ENCODE data around the gene INPPL1.

INPPL1 gene

GRCh38 chr11:72220696-72221363 lies 3.7 kb upstream of the INPPL1 start:
- DNase-seq, result no peak

GRCh38 chr11:72221386-72222075 lies 3.0 kb upstream of the INPPL1 start:
- DNase-seq, result no peak

GRCh38 chr11:72222106-72222891 lies 2.3 kb upstream of the INPPL1 start:
- DNase-seq, result no peak

- DNase-seq, result peak; percentile 77 to 88
These were observed 1.5 kb upstream of the INPPL1 start for GRCh38 chr11:72222907-72223614.

DNA sequence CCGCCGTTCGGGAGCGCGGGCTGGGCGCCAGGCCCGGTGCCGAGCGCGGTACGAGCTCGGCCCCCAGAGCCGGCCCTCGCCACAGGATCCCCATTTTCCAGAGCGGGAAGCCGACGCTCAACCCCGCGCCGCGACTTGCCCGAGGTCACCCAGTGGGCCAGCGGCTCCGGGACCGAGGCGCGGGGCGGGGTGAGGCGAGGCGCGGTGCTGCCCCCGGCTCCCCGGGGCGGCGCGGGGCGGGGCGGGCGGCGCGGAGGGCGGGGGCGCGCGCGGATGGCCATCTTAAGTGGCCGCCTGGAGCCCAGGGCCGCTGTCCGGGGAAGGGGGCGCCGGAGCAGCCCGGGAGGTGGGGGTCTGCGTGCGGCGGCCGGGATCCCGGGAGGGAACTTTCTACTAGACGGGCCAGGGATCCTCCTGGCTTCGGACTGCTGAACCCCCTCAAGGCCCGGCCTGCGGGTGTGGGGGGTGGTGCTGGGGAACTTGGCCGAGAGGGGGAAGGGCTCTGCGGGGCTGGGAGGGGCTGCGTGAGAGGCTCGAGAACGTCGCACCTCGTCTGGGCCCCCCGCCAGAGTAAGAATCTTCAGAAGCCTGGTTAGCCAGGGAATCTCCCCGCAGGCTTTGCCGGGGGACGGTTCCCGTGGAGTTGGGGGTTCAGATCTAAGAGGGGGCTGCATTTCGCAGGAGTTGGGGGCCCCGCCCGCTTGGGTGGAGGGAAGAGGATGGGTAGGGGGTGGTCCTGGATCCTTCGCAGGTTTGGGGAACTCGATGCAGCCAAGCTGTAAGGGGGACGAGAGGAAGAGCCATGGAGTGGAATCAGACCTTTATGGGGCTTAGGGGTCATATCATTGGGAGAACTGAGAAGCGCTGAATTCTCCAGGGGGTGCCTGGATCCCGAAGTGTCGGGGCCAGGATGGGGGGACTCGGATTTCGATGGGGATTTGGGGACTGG lies 678 bp upstream of the INPPL1 start:
- DNase-seq, result peak in 1 of 2 experiments; percentile 31

DNA sequence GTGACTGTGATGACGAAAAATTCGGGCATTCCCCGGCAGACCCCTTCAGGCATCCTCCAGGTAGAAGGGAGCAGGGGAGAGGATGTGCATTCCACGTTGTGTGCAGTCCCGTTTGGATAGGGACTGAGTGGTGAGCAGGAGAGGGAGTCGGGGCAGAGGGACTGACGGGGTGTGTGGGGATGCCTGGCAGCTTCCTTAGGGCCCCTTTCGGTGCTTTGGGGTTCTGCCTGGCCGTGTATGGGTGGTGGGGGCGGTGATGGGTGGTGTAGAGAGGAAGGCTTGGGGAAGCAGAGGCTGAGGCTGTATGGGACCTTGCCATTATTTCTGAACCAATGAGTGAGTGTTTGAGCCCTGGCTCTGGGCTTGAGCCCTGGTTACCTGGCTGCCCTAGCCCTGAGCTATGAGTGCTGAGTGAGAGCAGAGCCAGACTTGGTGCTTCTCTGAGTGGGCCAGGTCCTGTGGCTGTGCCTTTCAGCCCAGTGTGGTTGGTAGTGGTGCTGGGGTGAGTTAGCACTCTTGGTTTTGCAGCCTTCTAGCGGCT lies 914 bp downstream of the INPPL1 start:
- no peak for DNase-seq

DNA sequence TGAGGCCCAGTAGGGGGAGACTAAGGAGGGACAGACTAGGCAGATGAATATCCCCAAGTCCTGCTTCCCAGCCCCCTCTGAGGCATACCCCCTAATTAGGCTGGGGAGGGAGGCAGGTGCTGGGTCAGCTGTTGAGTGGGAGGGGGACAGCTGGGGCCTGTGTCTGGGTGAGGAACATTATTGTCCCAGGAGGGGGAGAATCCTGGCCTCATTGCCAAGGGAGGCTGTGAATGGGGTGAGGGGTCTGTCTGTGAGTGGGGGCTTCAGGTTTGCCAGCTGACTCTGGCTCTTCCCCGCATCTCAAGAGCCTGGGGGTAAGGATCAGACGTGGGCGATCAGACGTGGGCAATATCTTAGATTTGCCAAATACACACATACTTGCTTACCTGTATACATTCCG lies 2.1 kb downstream of the INPPL1 start:
- no peak for DNase-seq

- DNase-seq, result no peak
These were observed 3.0 kb downstream of the INPPL1 start for GRCh38 chr11:72227316-72228228.

DNA sequence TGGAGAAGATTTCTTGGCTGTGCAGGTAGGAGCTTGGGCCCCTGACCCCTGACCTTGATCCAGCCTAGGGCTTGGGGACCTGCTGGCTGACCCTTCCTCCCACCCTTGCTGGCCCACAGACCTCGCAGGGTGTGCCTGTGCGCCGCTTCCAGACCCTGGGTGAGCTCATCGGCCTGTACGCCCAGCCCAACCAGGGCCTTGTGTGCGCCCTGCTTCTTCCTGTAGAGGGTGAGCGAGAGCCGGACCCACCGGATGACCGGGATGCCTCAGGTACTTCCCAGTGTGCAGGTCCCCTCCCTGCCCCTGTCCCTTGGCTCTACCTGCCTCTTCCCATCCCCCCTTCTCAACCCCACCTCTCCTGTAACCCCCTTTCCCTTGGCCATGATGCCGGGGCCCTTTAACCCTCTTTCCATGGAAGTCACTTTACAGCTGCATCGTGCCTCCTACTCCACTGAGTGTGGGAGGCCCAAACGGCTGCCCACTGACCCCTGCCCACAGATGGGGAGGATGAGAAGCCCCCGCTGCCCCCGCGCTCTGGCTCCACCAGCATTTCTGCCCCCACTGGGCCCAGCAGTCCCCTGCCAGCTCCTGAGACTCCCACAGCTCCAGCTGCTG lies 3.8 kb downstream of the INPPL1 start:
- no peak for DNase-seq

- DNase-seq, result no peak
These were observed 4.3 kb downstream of the INPPL1 start for GRCh38 chr11:72228844-72229231.

GRCh38 chr11:72229336-72229924 lies 4.9 kb downstream of the INPPL1 start:
- DNase-seq, result no peak

GRCh38 chr11:72229925-72230763 lies 5.6 kb downstream of the INPPL1 start:
- no peak for DNase-seq

DNA sequence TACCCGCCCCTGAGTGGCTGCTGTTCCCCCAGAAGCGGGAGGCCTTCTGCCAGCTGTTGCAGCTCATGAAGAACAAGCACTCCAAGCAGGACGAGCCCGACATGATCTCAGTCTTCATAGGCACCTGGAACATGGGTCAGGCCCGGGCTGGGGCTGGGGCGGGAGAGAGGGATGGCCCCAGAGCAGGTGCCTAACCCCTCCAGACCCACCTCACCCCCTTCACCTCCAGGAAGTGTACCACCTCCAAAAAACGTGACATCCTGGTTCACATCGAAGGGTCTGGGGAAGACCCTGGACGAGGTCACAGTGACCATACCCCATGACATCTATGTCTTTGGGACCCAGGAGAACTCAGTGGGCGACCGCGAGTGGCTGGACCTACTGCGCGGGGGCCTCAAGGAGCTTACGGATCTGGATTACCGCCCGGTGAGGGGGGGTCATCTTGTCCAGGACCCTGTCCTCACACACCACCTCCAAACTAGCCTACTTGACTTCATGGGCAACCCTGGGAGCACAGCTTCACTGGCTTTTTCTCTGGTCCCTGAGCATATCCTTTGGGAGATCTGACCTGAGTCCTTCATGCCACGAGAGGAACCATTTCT lies 6.3 kb downstream of the INPPL1 start:
- DNase-seq, result no peak

DNA sequence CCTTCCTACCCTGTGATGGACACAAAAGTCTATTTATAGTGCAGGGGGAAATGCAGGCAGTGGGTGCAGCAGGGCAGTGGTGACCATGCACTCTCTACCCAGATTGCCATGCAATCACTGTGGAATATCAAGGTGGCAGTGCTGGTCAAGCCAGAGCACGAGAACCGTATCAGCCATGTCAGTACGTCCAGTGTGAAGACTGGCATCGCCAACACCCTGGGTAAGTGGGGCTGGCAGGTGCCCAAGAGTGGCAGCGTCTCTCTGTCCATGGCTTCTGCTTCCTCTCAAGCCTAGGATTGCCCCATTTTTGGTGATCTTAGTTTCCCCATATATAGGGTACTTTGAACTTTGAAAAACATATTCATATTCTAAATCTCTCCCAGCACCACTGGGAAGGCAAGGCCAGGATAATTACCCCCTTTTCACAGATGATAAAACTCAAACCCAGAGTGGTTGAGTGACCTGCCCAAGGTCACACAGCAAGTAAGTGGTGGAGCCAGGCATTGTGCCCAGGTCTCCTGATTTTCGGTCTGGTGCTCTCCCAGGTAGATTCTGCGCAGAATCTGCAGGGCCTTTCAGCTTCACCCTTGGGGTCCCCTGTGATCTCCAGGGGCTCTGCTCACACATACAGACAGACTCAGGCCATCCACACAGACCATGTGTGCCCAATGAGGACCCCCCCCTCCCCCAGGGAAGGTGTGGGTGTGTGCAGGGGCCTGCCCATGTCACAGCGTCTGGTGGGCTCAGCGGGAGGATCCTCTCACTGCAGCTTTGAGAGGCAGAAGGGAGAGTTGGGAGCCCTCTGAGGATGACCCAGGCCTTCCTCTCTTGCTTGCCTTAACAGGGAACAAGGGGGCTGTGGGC lies 7.1 kb downstream of the INPPL1 start:
- no peak for DNase-seq

DNA sequence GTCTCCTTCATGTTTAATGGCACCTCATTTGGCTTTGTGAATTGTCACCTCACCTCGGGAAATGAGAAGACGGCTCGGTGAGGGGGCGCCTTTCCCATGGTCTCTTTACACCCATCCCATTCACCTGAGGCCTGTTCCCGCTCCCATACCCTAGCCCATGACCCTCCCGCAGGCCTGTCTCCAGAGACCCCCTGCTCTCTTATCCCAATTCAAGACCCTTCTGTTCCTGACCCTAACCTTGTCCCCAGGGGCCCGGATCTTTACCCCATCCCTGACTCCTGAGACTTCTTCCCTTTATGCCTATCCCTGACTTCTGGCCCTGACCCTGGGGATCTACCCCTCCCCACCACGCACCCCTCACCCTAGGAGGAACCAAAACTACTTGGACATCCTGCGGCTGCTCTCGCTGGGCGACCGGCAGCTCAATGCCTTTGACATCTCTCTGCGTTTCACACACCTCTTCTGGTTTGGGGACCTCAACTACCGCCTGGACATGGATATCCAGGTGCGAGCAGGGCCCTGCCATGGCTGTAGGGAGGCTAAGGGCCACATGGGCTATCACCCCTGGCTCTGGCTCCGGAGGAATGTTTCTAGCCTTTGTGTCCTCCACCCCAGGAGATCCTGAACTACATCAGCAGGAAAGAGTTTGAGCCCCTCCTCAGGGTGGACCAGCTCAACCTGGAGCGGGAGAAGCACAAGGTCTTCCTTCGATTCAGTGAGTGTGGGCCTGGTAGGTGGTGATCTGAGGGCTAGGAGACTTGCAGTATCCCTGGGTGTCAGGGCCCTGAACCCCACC lies 7.9 kb downstream of the INPPL1 start:
- no peak for DNase-seq

DNA sequence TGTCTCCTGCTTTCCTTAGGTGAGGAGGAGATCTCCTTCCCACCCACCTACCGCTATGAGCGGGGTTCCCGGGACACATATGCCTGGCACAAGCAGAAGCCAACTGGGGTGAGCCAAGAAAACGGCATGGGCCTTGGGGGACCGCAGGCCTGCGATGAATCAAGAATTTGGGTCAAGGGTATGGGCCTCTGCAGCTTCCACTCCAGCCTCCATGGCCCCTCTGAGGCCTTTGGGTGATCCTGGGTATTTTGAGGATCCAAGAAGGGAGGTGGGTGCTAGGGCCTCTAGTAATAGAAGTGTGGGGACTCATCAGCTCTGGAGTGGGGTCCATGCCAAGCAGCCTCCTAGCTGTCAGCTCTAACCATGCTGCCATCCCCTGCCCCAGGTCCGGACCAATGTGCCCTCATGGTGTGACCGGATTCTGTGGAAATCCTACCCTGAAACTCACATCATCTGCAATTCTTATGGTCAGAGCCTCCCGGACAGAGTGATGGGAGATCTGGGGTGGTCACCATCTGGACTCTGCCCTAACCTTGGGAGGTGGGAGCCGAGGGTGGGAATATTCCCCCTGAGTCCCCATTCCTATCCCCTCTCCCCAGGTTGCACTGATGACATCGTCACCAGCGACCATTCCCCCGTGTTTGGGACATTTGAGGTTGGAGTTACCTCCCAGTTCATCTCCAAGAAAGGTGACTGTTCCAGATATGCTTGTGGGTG lies 8.6 kb downstream of the INPPL1 start:
- DNase-seq, result no peak
